SIG-M5 (cell line): ENCODE measurements around the gene BPNT1.
"Not testable (repeated sequence)": the region's sequence is repeated elsewhere in the genome, so short reads cannot be mapped to it uniquely, and the experiment has no call there.

Source experiments
- DNase-seq: peaks from one replicate; lab custom pipeline; 2025; lab: John Stamatoyannopoulos, UW

The BPNT1 gene

DNA sequence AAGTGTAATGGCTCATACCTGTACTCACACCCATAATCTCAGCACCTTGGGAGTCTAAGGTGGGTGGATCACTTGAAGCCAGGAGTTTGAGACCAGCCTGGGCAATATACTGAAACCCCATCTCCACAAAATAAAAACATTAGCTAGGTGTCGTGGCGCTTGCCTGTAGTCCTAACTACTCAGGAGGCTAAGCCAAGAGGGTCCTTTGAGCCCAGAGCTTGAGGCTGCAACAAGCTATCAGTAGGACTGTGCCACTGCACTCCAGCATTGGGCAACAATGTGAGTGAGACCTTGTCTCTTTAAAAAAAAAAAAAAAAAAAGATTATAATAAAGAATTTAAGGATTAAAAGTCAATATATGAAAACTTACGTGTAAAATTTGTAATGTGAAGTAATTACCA lies 11.7 kb downstream of the BPNT1 start:
- no peak for DNase-seq

GRCh38 chr1:220076861-220077762 lies 12.5 kb downstream of the BPNT1 start:
- DNase-seq = no peak

- no peak for DNase-seq
These were observed 22.1 kb downstream of the BPNT1 start for GRCh38 chr1:220067269-220068204.

DNA sequence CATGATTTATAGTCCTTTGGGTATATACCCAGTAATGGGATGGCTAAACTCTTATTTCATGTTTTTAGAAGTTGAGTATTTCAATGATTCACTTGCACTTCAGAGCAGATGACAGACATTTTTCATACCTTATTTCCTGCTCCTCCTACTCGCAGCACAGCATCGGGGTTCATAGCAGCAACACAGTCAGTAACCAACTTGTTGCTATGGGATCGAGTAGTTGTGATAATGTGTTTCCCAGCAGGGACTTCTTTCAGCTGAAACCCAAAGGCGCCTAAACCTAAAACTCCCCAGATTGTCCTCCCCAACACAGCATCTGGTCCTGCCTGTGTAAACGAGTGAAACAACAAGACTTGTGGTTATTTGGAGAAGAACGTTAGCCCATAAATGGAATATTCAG lies 27.0 kb downstream of the BPNT1 start:
- DNase-seq = no peak

- no peak for DNase-seq
These were observed 28.7 kb downstream of the BPNT1 start for GRCh38 chr1:220060876-220061275.

DNA sequence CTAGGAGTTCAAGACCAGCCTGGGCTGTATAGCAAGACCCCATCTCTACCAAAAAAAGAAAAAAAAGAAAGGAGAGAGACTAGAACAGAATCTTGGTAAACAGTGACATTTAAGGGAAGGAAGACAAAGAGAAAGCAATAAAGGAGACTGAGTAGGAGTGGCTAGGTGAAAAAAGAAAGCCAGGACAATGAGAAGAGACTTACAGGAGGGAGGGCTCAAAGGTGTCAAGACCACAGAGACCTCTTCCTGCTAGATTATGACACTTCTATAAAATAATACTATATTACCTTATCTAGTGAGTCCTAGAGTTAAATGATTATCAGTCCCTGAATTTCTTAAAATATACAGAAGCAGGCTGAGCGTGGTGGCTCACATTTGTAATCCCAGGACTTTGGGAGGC lies 33.2 kb downstream of the BPNT1 start:
- DNase-seq = no peak

- DNase-seq = peak; percentile 98
These were observed 43.3 kb downstream of the BPNT1 start, which contains the start of gene EPRS1 for GRCh38 chr1:220046052-220046930. Gene EPRS1, minus strand, starts transcription at chr1:220046505. Its CDS starts 117 bp downstream, at chr1:220046388.

DNA sequence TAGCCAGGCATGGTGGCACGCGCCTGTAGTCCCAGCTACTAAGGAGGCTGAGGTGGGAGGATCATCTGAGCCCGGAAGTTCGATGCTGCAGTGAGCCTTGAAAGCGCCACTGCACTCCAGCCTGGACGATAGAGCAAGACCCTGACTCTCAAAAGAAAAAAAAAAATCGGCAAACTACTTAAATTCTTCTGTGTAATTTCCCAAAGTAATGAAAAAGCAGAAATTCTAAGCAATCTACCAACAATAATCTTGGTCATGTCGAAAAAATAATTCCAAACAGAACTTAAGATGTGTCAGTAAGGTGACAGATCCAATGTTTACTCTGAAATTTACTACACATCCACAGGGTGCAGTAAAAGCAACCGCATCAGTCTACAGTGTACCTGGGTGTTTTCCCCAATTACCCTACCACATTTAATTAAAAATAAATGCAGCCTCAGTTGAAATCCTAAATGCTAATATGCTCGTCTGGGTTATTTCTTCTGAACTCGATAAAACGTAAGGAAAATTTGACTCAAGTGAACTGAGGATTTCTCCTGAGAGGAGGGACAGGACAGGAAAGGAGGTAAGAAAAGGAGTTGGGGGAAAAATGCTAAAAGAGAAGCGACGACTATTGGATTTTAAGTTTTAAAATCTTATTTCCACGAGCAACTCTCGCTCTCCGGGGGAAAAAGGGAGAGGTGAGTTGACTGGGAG lies 44.1 kb downstream of the BPNT1 start:
- no peak for DNase-seq

- DNase-seq = no peak
These were observed 44.8 kb downstream of the BPNT1 start for GRCh38 chr1:220044678-220045355.

GRCh38 chr1:220043646-220044045 lies 45.9 kb downstream of the BPNT1 start:
- no peak for DNase-seq

DNA sequence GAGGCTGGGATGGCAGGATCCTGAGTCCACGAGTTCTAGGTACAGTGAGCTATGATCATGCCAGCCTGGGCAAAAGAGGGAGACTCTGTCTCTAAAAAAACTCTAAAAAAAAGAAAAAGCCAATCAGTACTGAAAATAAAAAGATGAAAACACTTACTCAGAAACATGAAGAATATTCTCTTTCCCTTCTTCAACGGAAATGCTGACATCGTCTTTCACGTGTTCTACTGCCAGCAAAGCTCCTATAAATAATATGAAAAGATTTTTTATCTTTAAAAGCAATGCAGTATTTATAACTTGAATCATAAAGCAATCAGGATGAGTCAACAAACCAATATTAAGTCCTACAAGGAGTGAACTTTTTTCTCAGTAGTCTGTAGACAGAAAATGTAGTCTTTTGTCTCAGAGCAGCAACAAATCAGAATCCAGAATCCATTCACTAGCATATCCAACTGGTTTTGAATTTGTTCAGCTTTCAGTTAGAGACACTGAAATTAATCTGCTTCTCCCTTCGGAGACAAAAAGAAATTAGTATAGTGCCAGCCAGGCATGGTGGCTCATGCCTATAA lies 49.5 kb downstream of the BPNT1 start:
- DNase-seq = no peak

GRCh38 chr1:220038640-220039039 lies 50.9 kb downstream of the BPNT1 start:
- no peak for DNase-seq

DNA sequence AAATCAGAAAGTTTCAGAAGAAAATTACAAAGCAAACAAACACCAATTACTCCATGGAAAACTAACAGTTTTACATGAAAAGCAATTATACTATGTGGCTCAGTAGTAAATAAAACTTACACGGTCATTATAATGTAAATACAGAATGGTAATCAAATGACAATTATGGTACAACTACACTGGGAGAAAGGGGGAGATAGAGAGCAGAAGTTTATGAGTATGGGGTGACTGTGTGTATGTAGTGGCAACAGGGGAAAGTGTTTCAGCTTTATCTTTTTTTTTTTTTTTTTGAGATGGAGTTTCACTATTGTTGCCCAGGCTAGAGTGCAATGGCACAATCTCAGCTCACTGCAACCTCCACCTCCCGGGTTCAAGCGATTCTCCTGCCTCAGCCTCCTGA lies 51.8 kb downstream of the BPNT1 start:
- not testable (repeated sequence) for DNase-seq

DNA sequence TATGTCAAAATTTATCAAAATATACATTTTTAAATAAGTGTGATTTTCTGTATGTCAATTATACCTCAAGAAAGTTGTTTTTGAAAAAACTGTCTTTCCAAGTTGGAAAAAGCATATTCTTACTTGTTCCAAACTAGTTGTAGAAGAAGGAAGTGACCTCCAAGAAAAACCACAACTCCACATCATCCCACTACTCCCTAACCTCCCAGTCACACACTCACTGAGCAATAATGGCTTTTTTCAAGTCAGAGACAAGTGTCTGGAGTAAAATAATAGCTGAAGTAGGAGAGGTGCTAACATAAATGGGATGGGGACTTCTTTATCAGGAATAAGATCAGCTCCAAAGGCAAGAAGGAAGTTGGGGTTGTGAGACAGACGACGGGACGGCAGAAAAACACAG lies 56.7 kb downstream of the BPNT1 start:
- DNase-seq = no peak

GRCh38 chr1:220031287-220031686 lies 58.3 kb downstream of the BPNT1 start:
- no peak for DNase-seq

DNA sequence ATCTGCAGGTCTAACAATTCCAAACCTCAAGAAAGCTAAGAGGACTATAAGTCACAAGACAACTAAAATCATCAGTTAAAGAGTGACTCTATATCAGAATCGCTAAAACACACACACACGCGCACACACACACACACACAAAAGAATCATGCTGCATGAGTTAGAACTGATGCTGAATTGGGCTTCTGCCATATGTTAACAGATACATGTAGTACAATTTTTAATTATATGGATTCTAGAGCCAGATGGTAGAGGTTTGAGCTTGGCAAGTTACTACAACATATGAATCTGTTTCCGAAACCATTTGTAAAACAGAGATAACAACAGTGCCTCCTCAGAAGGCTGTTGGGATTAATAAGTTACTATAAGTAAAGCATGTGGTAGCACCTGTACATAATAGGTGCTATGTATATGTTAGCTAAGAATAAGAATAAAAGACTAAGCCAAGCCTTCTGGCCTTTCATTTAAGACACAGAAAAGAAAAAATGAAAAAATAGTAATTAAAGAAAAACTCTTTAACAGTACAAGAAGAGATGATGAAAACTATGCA lies 61.2 kb downstream of the BPNT1 start:
- DNase-seq = no peak

DNA sequence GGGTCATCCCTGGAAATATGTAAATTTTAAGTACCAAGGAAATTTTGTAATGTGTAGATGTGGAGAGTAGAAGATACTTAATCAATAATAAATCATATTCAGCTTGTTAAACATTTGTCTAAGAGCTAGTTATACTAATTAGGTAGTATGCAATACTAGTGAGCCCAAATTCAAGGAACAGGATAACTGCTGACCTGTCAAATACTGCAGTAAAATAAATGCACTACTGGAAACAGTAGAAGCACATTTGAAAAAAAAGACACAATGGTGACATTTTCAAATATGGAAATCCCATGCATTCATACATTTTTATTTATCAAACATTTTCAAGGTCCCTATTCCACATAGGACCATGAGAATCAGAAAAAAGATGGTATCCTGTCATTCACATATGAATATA lies 70.5 kb downstream of the BPNT1 start:
- DNase-seq = no peak

GRCh38 chr1:220013497-220013896 lies 76.1 kb downstream of the BPNT1 start:
- DNase-seq = no peak

GRCh38 chr1:220012259-220012658 lies 77.3 kb downstream of the BPNT1 start:
- DNase-seq = no peak

DNA sequence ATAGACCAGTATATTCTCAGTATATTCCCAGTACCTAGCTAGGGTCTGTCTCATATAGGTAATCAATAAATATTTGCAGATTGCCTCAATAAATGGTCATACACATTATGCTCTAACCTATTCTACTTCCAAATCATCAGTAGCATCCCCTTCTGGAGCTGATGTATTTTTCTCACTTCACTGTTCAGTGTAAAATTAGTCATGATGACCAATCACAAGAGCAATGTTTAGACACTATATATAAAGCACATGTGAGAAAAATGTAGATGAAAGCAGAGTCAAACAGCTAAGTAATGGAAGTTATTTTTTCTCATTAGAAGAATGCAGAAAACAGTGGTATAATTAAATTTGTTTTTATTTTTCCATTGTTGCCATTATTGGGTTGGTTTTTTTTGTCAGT lies 78.0 kb downstream of the BPNT1 start:
- DNase-seq = no peak
